Neural progenitor cell (in vitro differentiated cells): ENCODE results near the gene TMEM120B. TPM values are rescaled to one million over a fixed set of nuclear protein-coding genes. Genes with fewer than 3 reads are reported as not detected.

Experiments used
- DNase-seq: peaks from one replicate; pipeline ENCODE4 v3.0.0-alpha.2; 2016; ENCODE audit warnings: low spot score
- H2AFZ ChIP-seq: fragments of 200-600 bp; sonication (generic); replicated peaks from 2 replicates; pipeline ENCODE4 v1.6.1; 2016; ENCODE audit warnings: antibody characterized with exemption
- H3F3A ChIP-seq: fragments of 200-600 bp; sonication (generic); 2 replicates; pipeline ENCODE4 v1.6.1; 2016; ENCODE audit warnings: antibody characterized with exemption, low read depth
- H3K27ac ChIP-seq: fragments of 200-600 bp; sonication (generic); 2 replicates; pipeline ENCODE4 v1.5.1; 2016; ENCODE audit warnings: mild to moderate bottlenecking
- H3K27me3 ChIP-seq: fragments of 200-600 bp; sonication (generic); 2 replicates; pipeline ENCODE4 v1.6.1; 2016; ENCODE audit warnings: mild to moderate bottlenecking, moderate library complexity
- H3K36me3 ChIP-seq: fragments of 200-600 bp; sonication (generic); 2 replicates; pipeline ENCODE4 v1.5.1; 2016
- H3K4me1 ChIP-seq: fragments of 200-600 bp; sonication (generic); 2 replicates; pipeline ENCODE4 v1.6.1; 2016; ENCODE audit warnings: mixed run types
- H3K4me2 ChIP-seq: fragments of 200-600 bp; sonication (generic); 2 replicates; pipeline ENCODE4 v1.6.1; 2016
- H3K4me3 ChIP-seq: fragments of 200-600 bp; sonication (generic); 2 replicates; pipeline ENCODE4 v1.5.1; 2016
- H3K79me2 ChIP-seq: fragments of 200-600 bp; sonication (generic); 2 replicates; pipeline ENCODE4 v1.6.1; 2016; ENCODE audit warnings: low read depth
- H3K9ac ChIP-seq: fragments of 200-600 bp; sonication (generic); 2 replicates; pipeline ENCODE4 v1.6.1; 2016
- H3K9me3 ChIP-seq: fragments of 200-600 bp; sonication (generic); 2 replicates; pipeline ENCODE4 v1.5.1; 2016; ENCODE audit warnings: low read depth
- H4K20me1 ChIP-seq: fragments of 200-600 bp; sonication (generic); 2 replicates; pipeline ENCODE4 v1.6.1; 2016; ENCODE audit warnings: low read depth
- H3K27ac Mint-ChIP-seq: 3 replicates; pipeline ENCODE4 v1.8.0; 2021; ENCODE audit warnings: mixed read lengths
- H3K27me3 Mint-ChIP-seq: 2 replicates; pipeline ENCODE4 v1.8.0; 2022; ENCODE audit warnings: low read depth, mild to moderate bottlenecking, inconsistent platforms, moderate library complexity, mixed read lengths; ENCODE audit not compliant: insufficient read depth
- H3K36me3 Mint-ChIP-seq: 3 replicates; pipeline ENCODE4 v1.8.0; 2021; ENCODE audit warnings: mixed read lengths
- H3K4me1 Mint-ChIP-seq: 3 replicates; pipeline ENCODE4 v1.8.0; 2021; ENCODE audit warnings: mixed read lengths
- H3K4me3 Mint-ChIP-seq: 3 replicates; pipeline ENCODE4 v1.8.0; 2021; ENCODE audit warnings: mild to moderate bottlenecking, moderate library complexity, mixed read lengths
- H3K9me3 Mint-ChIP-seq: 3 replicates; pipeline ENCODE4 v1.8.0; 2020; ENCODE audit warnings: mixed read lengths
- CTCF ChIP-seq: fragments of 200-600 bp; sonication (generic); IDR thresholded peaks from 2 replicates; pipeline ENCODE4 v1.5.1; 2017; ENCODE audit warnings: antibody characterized with exemption, mild to moderate bottlenecking
- EZH2 ChIP-seq: fragments of 200-600 bp; sonication (generic); IDR thresholded peaks from 2 replicates; pipeline ENCODE4 v1.6.1; 2017; ENCODE audit warnings: antibody characterized with exemption, mild to moderate bottlenecking, moderate library complexity
- EZH2phosphoT487 ChIP-seq: fragments of 200-600 bp; sonication (generic); IDR thresholded peaks from 2 replicates; pipeline ENCODE4 v1.6.1; 2017; ENCODE audit warnings: antibody characterized with exemption
- total RNA-seq: library from RNA; depleted of rRNA; stranded (reverse); fragments of >200 nt; gene quantifications from 2 replicates; pipeline ENCODE4 v1.2.3, GENCODE V29; 2015; ENCODE audit warnings: low replicate concordance

The TMEM120B gene
- total RNA-seq, 1 donor from 2014 or later = 4.7 TPM

- no peaks in the 10 kb centered on the region for H3K9me3 ChIP-seq
- H3K27me3 ChIP-seq = no peaks in the 10 kb centered on the region
- no peak overlapping the region for H2AFZ ChIP-seq
- no peaks in the 10 kb centered on the region for H3K79me2 ChIP-seq
- no peak overlapping the region for H3K4me3 ChIP-seq
- H3K36me3 ChIP-seq = no peaks in the 10 kb centered on the region
- no peak overlapping the region for H3K4me2 ChIP-seq
- H3K9ac ChIP-seq = no peak overlapping the region
- no peaks in the 10 kb centered on the region for H3K27me3 Mint-ChIP-seq
- no peaks in the 10 kb centered on the region for H3K4me1 ChIP-seq
- no peaks in the 10 kb centered on the region for H3K9me3 Mint-ChIP-seq
- H3K36me3 Mint-ChIP-seq = no peaks in the 10 kb centered on the region
- no peak overlapping the region for H3K4me3 Mint-ChIP-seq
- no peaks in the 10 kb centered on the region for H4K20me1 ChIP-seq
- peaks cover 3% of the 10 kb centered on the region for H3K4me1 Mint-ChIP-seq
- peak overlapping the region; percentile 39 for H3K27ac Mint-ChIP-seq
- no peak for DNase-seq
- H3F3A ChIP-seq = no peaks in the 10 kb centered on the region
- TF ChIP-seq EZH2 (no peak), EZH2phosphoT487 (no peak), CTCF (no peak)
- no peak overlapping the region for H3K27ac ChIP-seq
Measured at GRCh38 chr12:121733849-121734248, 21.3 kb downstream of the TMEM120B start.

GRCh38 chr12:121738340-121738858 lies 25.8 kb downstream of the TMEM120B start:
- H3K4me1 ChIP-seq = no peaks in the 10 kb centered on the region
- H4K20me1 ChIP-seq = no peaks in the 10 kb centered on the region
- no peaks in the 10 kb centered on the region for H3K36me3 ChIP-seq
- H2AFZ ChIP-seq = no peak overlapping the region
- no peak overlapping the region for H3K27ac ChIP-seq
- no peak for DNase-seq
- Mint-ChIP-seq H3K4me1 (peaks cover 11% of the 10 kb centered on the region), H3K4me3 (no peak overlapping the region), H3K36me3 (no peaks in the 10 kb centered on the region), H3K27ac (no peak overlapping the region), H3K27me3 (no peaks in the 10 kb centered on the region), H3K9me3 (no peaks in the 10 kb centered on the region)
- H3K79me2 ChIP-seq = no peaks in the 10 kb centered on the region
- H3K9ac ChIP-seq = no peak overlapping the region
- TF ChIP-seq EZH2 (no peak), CTCF (no peak), EZH2phosphoT487 (no peak)
- H3K4me3 ChIP-seq = no peak overlapping the region
- H3F3A ChIP-seq = no peaks in the 10 kb centered on the region
- no peaks in the 10 kb centered on the region for H3K27me3 ChIP-seq
- no peak overlapping the region for H3K4me2 ChIP-seq
- H3K9me3 ChIP-seq = no peaks in the 10 kb centered on the region

GRCh38 chr12:121740847-121741246 lies 28.3 kb downstream of the TMEM120B start:
- no peak for DNase-seq
- no peaks in the 10 kb centered on the region for H3K4me1 ChIP-seq
- no peaks in the 10 kb centered on the region for H4K20me1 ChIP-seq
- no peak overlapping the region for H3K9ac ChIP-seq
- H3K9me3 ChIP-seq = no peaks in the 10 kb centered on the region
- Mint-ChIP-seq H3K4me1 (peaks cover 11% of the 10 kb centered on the region), H3K27me3 (no peaks in the 10 kb centered on the region), H3K36me3 (no peaks in the 10 kb centered on the region), H3K9me3 (no peaks in the 10 kb centered on the region), H3K4me3 (no peak overlapping the region), H3K27ac (no peak overlapping the region)
- H3F3A ChIP-seq = no peaks in the 10 kb centered on the region
- no peaks in the 10 kb centered on the region for H3K36me3 ChIP-seq
- no peak overlapping the region for H3K4me3 ChIP-seq
- H3K27ac ChIP-seq = no peak overlapping the region
- no peak overlapping the region for H2AFZ ChIP-seq
- H3K27me3 ChIP-seq = no peaks in the 10 kb centered on the region
- no peak overlapping the region for H3K4me2 ChIP-seq
- no peaks in the 10 kb centered on the region for H3K79me2 ChIP-seq
- TF ChIP-seq EZH2phosphoT487 (no peak), EZH2 (no peak), CTCF (no peak)
